ENCODE data around the gene PPP1R3D.

The PPP1R3D gene

DNA sequence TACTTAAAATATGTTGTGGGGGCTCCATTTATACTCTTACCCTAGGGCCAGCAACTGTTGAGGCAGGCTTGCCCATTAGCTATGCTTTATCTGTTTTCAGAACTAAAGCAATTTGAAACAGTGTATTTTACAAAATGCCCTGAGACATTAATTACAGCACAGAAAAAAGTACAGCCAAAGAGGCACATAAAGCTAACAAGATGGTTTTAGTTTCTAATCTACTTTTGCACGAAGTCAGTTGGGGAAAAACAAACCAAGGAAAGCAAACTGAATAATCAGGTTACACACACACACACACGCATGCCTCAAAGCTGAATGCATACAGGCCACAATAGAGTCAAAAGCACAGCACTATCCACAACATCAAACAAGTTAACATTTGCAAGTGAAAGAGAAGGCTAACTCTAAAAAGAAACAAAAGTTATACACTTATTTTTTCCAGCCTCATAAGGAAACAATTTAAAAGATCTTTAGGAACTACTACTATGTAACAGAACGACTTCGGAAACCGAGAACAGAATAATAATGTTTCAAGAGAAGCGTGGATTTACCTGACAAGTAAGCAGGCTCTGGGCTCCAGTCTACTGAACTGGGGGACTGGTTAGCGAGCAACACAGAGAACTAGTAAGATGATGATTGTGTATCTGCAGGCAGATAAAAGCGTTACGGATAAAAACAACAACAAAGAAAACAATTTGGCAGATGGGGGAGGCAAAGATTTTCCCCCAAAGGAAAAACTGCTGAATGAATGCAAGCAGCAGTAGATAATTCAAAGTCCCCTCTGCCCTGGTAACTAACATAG is 8.4 kb downstream of the PPP1R3D start:
- Histone ChIP-seq H3K4me1 (ENCODE audit: control insufficient read depth, insufficient read depth, low read length, poor library complexity, severe bottlenecking) (no peaks in the 10 kb centered on the region), H3K4me3 (ENCODE audit: insufficient read depth, low read depth, low read length, poor library complexity, severe bottlenecking) (no peak overlapping the region), H3K27ac (ENCODE audit: insufficient read depth, low read length, poor library complexity, severe bottlenecking) (no peak overlapping the region), H3K36me3 (ENCODE audit: control insufficient read depth, insufficient read depth, low read length) (no peaks in the 10 kb centered on the region), H3K9me3 (ENCODE audit: control insufficient read depth, low read length) (no peaks in the 10 kb centered on the region), H3K27me3 (replicated peaks; ENCODE audit: control insufficient read depth, insufficient read depth, low read length, poor library complexity, severe bottlenecking) (no peaks in the 10 kb centered on the region)
- no peak for DNase-seq

DNA sequence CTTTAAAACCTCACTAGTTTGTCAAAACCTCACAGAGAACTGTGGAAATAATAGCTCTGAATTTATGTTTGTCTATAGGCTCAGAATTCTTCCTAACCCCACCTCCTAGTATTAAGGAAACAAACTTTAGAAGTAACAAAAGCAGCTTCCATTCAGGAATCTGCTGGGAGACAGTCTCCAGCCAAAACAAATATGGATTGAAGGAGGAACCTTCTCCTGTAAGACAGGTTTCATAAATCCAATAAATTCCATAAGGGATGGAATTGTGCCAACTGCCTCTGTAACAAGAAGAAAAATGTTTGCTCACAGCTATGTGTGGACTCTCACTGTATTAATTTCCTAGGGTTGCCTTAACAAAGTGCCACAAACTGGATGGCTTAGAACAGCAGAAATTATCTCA is 14.2 kb downstream of the PPP1R3D start:
- no peaks in the 10 kb centered on the region for H3K27me3 ChIP-seq (replicated peaks; ENCODE audit: control insufficient read depth, insufficient read depth, low read length, poor library complexity, severe bottlenecking)
- no peak for DNase-seq
- H3K27ac ChIP-seq (ENCODE audit: insufficient read depth, low read length, poor library complexity, severe bottlenecking), result no peak overlapping the region
- H3K4me3 ChIP-seq (ENCODE audit: insufficient read depth, low read depth, low read length, poor library complexity, severe bottlenecking), result no peak overlapping the region
- no peaks in the 10 kb centered on the region for H3K4me1 ChIP-seq (ENCODE audit: control insufficient read depth, insufficient read depth, low read length, poor library complexity, severe bottlenecking)
- H3K9me3 ChIP-seq (ENCODE audit: control insufficient read depth, low read length), result no peaks in the 10 kb centered on the region
- H3K36me3 ChIP-seq (ENCODE audit: control insufficient read depth, insufficient read depth, low read length), result no peaks in the 10 kb centered on the region

DNA sequence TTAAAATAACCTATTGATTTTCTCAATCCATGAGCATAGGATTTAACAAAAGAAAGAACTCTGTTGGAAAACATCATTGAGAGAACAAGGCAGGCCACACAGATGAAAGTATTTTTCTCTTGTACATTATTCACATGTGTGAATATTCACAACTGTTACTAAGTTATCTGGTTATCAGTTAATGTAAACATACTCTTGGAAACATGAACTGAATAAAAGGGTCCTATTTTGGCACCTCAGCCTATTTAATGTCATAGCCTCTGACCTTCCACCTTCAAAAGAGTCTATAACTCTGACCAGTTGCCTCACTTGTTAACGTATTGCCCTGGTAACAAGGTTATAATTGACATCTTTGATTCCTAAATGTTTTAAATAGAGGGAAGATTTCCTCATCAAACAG is 14.7 kb downstream of the PPP1R3D start:
- H3K36me3 ChIP-seq (ENCODE audit: control insufficient read depth, insufficient read depth, low read length), result no peaks in the 10 kb centered on the region
- H3K27ac ChIP-seq (ENCODE audit: insufficient read depth, low read length, poor library complexity, severe bottlenecking), result no peak overlapping the region
- H3K4me1 ChIP-seq (ENCODE audit: control insufficient read depth, insufficient read depth, low read length, poor library complexity, severe bottlenecking), result no peaks in the 10 kb centered on the region
- no peaks in the 10 kb centered on the region for H3K27me3 ChIP-seq (replicated peaks; ENCODE audit: control insufficient read depth, insufficient read depth, low read length, poor library complexity, severe bottlenecking)
- no peaks in the 10 kb centered on the region for H3K9me3 ChIP-seq (ENCODE audit: control insufficient read depth, low read length)
- no peak for DNase-seq
- H3K4me3 ChIP-seq (ENCODE audit: insufficient read depth, low read depth, low read length, poor library complexity, severe bottlenecking), result no peak overlapping the region

DNA sequence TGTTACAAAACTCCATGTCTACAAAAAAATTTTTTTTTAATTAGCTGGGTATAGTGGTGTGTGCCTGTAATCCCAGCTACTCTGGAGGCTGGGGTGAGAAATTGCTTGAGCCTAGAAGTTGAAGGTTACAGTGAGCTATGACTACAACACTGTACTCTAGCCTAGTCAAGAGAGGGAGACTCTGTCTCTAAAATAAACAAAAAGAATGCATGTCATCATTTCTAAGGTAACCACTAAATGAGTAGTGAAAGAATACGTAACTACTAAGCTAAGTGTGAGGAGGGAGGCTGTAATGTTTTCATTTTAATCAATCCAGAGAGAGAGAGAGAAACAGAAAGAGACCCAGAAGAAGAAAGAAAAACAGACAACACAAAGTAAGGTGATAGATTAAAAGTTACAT is 16.6 kb downstream of the PPP1R3D start:
- no peaks in the 10 kb centered on the region for H3K27me3 ChIP-seq (replicated peaks; ENCODE audit: control insufficient read depth, insufficient read depth, low read length, poor library complexity, severe bottlenecking)
- H3K4me3 ChIP-seq (ENCODE audit: insufficient read depth, low read depth, low read length, poor library complexity, severe bottlenecking), result no peak overlapping the region
- H3K27ac ChIP-seq (ENCODE audit: insufficient read depth, low read length, poor library complexity, severe bottlenecking), result no peak overlapping the region
- no peaks in the 10 kb centered on the region for H3K4me1 ChIP-seq (ENCODE audit: control insufficient read depth, insufficient read depth, low read length, poor library complexity, severe bottlenecking)
- H3K9me3 ChIP-seq (ENCODE audit: control insufficient read depth, low read length), result no peaks in the 10 kb centered on the region
- DNase-seq, result no peak
- no peaks in the 10 kb centered on the region for H3K36me3 ChIP-seq (ENCODE audit: control insufficient read depth, insufficient read depth, low read length)

- H3K4me1 ChIP-seq (ENCODE audit: control insufficient read depth, insufficient read depth, low read length, poor library complexity, severe bottlenecking), result no peaks in the 10 kb centered on the region
- H3K36me3 ChIP-seq (ENCODE audit: control insufficient read depth, insufficient read depth, low read length), result no peaks in the 10 kb centered on the region
- DNase-seq, result no peak
- no peak overlapping the region for H3K27ac ChIP-seq (ENCODE audit: insufficient read depth, low read length, poor library complexity, severe bottlenecking)
- H3K4me3 ChIP-seq (ENCODE audit: insufficient read depth, low read depth, low read length, poor library complexity, severe bottlenecking), result no peak overlapping the region
- H3K9me3 ChIP-seq (ENCODE audit: control insufficient read depth, low read length), result no peaks in the 10 kb centered on the region
- no peaks in the 10 kb centered on the region for H3K27me3 ChIP-seq (replicated peaks; ENCODE audit: control insufficient read depth, insufficient read depth, low read length, poor library complexity, severe bottlenecking)
Observed at GRCh38 chr20:59920944-59921343, 19.2 kb downstream of the PPP1R3D start.

GRCh38 chr20:59912609-59913008 is 27.5 kb downstream of the PPP1R3D start:
- H3K27me3 ChIP-seq (replicated peaks; ENCODE audit: control insufficient read depth, insufficient read depth, low read length, poor library complexity, severe bottlenecking), result no peaks in the 10 kb centered on the region
- H3K9me3 ChIP-seq (ENCODE audit: control insufficient read depth, low read length), result no peaks in the 10 kb centered on the region
- DNase-seq, result no peak

DNA sequence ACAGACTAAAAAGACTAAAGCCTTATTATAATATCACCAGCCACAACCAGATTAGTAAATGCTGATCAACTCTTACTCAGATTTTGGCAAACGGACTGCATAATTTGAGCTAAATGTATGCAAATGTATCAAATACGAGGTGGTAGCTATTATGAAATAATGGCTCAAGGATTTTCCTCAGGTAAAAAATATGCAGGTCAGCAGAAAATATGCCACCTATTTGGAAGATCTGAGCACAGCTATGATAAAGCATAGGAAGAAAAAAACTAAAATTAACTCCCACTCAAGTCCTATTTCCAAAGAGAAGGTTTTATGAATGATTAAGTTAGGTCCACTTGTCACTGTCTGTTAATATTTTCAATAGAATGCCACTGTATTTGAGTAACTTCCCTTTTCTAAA is 29.1 kb downstream of the PPP1R3D start:
- DNase-seq, result no peak
- no peaks in the 10 kb centered on the region for H3K9me3 ChIP-seq (ENCODE audit: control insufficient read depth, low read length)
- H3K36me3 ChIP-seq (ENCODE audit: control insufficient read depth, insufficient read depth, low read length), result no peaks in the 10 kb centered on the region
- no peaks in the 10 kb centered on the region for H3K4me1 ChIP-seq (ENCODE audit: control insufficient read depth, insufficient read depth, low read length, poor library complexity, severe bottlenecking)
- H3K27ac ChIP-seq (ENCODE audit: insufficient read depth, low read length, poor library complexity, severe bottlenecking), result no peak overlapping the region
- H3K4me3 ChIP-seq (ENCODE audit: insufficient read depth, low read depth, low read length, poor library complexity, severe bottlenecking), result no peak overlapping the region
- no peaks in the 10 kb centered on the region for H3K27me3 ChIP-seq (replicated peaks; ENCODE audit: control insufficient read depth, insufficient read depth, low read length, poor library complexity, severe bottlenecking)

More at GRCh38 chr20:59912609-59913008, 27.5 kb downstream of the PPP1R3D start:
- Histone ChIP-seq H3K36me3 (ENCODE audit: control insufficient read depth, insufficient read depth, low read length) (no peaks in the 10 kb centered on the region), H3K4me1 (ENCODE audit: control insufficient read depth, insufficient read depth, low read length, poor library complexity, severe bottlenecking) (no peaks in the 10 kb centered on the region), H3K4me3 (ENCODE audit: insufficient read depth, low read depth, low read length, poor library complexity, severe bottlenecking) (no peak overlapping the region), H3K27ac (ENCODE audit: insufficient read depth, low read length, poor library complexity, severe bottlenecking) (no peak overlapping the region)

- H3K9me3 ChIP-seq (ENCODE audit: control insufficient read depth, low read length), result no peaks in the 10 kb centered on the region
- H3K4me1 ChIP-seq (ENCODE audit: control insufficient read depth, insufficient read depth, low read length, poor library complexity, severe bottlenecking), result no peaks in the 10 kb centered on the region
Observed at GRCh38 chr20:59908855-59909254, 31.2 kb downstream of the PPP1R3D start.

GRCh38 chr20:59903621-59904020 is 36.5 kb downstream of the PPP1R3D start:
- Histone ChIP-seq H3K27ac (ENCODE audit: insufficient read depth, low read length, poor library complexity, severe bottlenecking) (no peak overlapping the region), H3K9me3 (ENCODE audit: control insufficient read depth, low read length) (no peaks in the 10 kb centered on the region), H3K27me3 (replicated peaks; ENCODE audit: control insufficient read depth, insufficient read depth, low read length, poor library complexity, severe bottlenecking) (no peaks in the 10 kb centered on the region), H3K4me3 (ENCODE audit: insufficient read depth, low read depth, low read length, poor library complexity, severe bottlenecking) (no peak overlapping the region), H3K36me3 (ENCODE audit: control insufficient read depth, insufficient read depth, low read length) (no peaks in the 10 kb centered on the region), H3K4me1 (ENCODE audit: control insufficient read depth, insufficient read depth, low read length, poor library complexity, severe bottlenecking) (no peaks in the 10 kb centered on the region)
- no peak for DNase-seq

More at GRCh38 chr20:59908855-59909254, 31.2 kb downstream of the PPP1R3D start:
- Histone ChIP-seq H3K27me3 (replicated peaks; ENCODE audit: control insufficient read depth, insufficient read depth, low read length, poor library complexity, severe bottlenecking) (no peaks in the 10 kb centered on the region), H3K27ac (ENCODE audit: insufficient read depth, low read length, poor library complexity, severe bottlenecking) (no peak overlapping the region), H3K4me3 (ENCODE audit: insufficient read depth, low read depth, low read length, poor library complexity, severe bottlenecking) (no peak overlapping the region), H3K36me3 (ENCODE audit: control insufficient read depth, insufficient read depth, low read length) (no peaks in the 10 kb centered on the region)
- DNase-seq, result no peak

- no peaks in the 10 kb centered on the region for H3K27me3 ChIP-seq (replicated peaks; ENCODE audit: control insufficient read depth, insufficient read depth, low read length, poor library complexity, severe bottlenecking)
- no peaks in the 10 kb centered on the region for H3K9me3 ChIP-seq (ENCODE audit: control insufficient read depth, low read length)
- no peaks in the 10 kb centered on the region for H3K4me1 ChIP-seq (ENCODE audit: control insufficient read depth, insufficient read depth, low read length, poor library complexity, severe bottlenecking)
- no peak overlapping the region for H3K27ac ChIP-seq (ENCODE audit: insufficient read depth, low read length, poor library complexity, severe bottlenecking)
- no peak overlapping the region for H3K4me3 ChIP-seq (ENCODE audit: insufficient read depth, low read depth, low read length, poor library complexity, severe bottlenecking)
- H3K36me3 ChIP-seq (ENCODE audit: control insufficient read depth, insufficient read depth, low read length), result no peaks in the 10 kb centered on the region
- no peak for DNase-seq
Observed at GRCh38 chr20:59902470-59902869, 37.6 kb downstream of the PPP1R3D start.
